BLaER1 (cell line): ENCODE measurements around the gene ANO2.

ENCODE experiments used
- H3K27ac ChIP-seq: shearing (Covaris generic); formaldehyde crosslinking; 2 replicates; pipeline ENCODE4 v1.8.1; 2022
- H3K27me3 ChIP-seq: shearing (Covaris generic); formaldehyde crosslinking; 2 replicates; pipeline ENCODE4 v1.8.1; 2022
- H3K36me3 ChIP-seq: shearing (Covaris generic); formaldehyde crosslinking; 2 replicates; pipeline ENCODE4 v1.8.1; 2022
- H3K4me1 ChIP-seq: shearing (Covaris generic); formaldehyde crosslinking; 2 replicates; pipeline ENCODE4 v1.8.1; 2022
- H3K4me2 ChIP-seq: shearing (Covaris generic); formaldehyde crosslinking; 2 replicates; pipeline ENCODE4 v1.8.1; 2022
- H3K4me3 ChIP-seq: shearing (Covaris generic); formaldehyde crosslinking; 2 replicates; pipeline ENCODE4 v1.8.1; 2022
- H3K9ac ChIP-seq: shearing (Covaris generic); formaldehyde crosslinking; 2 replicates; pipeline ENCODE4 v1.8.1; 2022
- H3K9me3 ChIP-seq: shearing (Covaris generic); formaldehyde crosslinking; 2 replicates; pipeline ENCODE4 v1.8.1; 2022
- H4K20me1 ChIP-seq: shearing (Covaris generic); formaldehyde crosslinking; 2 replicates; pipeline ENCODE4 v1.8.1; 2022
- Cebpa-rat ChIP-seq: shearing (Covaris generic); IDR thresholded peaks from 2 replicates; pipeline ENCODE4 v1.8.1; 2022

Gene ANO2

DNA sequence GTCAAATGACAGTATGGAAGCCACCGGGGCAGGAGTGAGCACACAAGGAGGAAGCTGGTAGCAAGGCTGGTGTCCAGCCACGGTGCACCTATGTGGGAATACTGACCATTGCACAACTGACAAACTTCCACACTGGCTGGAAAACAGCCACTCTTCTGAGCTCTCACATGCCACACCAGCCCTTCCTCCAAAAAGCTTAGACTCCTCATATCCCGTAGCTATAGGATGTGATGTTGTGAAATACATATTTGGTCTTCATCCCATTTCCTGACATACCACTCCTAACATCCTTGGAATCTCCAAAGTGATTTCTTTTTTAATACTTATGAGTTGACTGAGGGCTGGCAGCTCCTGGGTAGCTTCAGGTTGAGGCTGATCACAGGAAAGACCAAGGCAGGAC is 409.5 kb downstream of the ANO2 start:
- no peak overlapping the region for H3K4me2 ChIP-seq
- no peaks in the 10 kb centered on the region for H4K20me1 ChIP-seq
- H3K27ac ChIP-seq = no peak overlapping the region
- no peaks in the 10 kb centered on the region for H3K4me1 ChIP-seq
- peaks cover 4% of the 10 kb centered on the region; the same call in 1 of the 2 replicates for H3K27me3 ChIP-seq
- no peaks in the 10 kb centered on the region for H3K9me3 ChIP-seq
- H3K9ac ChIP-seq = no peak overlapping the region
- no peaks in the 10 kb centered on the region for H3K36me3 ChIP-seq
- TF ChIP-seq Cebpa-rat = no peak
- no peak overlapping the region for H3K4me3 ChIP-seq

- no peaks in the 10 kb centered on the region for H4K20me1 ChIP-seq
- peaks cover 4% of the 10 kb centered on the region; the same call in 1 of the 2 replicates for H3K27me3 ChIP-seq
- no peak overlapping the region for H3K4me2 ChIP-seq
- H3K36me3 ChIP-seq = no peaks in the 10 kb centered on the region
- no peaks in the 10 kb centered on the region for H3K4me1 ChIP-seq
- no peaks in the 10 kb centered on the region for H3K9me3 ChIP-seq
- no peak for TF ChIP-seq Cebpa-rat
- no peak overlapping the region for H3K4me3 ChIP-seq
- no peak overlapping the region for H3K27ac ChIP-seq
- H3K9ac ChIP-seq = no peak overlapping the region
Measured at GRCh38 chr12:5534426-5535199, 410.4 kb downstream of the ANO2 start.

DNA sequence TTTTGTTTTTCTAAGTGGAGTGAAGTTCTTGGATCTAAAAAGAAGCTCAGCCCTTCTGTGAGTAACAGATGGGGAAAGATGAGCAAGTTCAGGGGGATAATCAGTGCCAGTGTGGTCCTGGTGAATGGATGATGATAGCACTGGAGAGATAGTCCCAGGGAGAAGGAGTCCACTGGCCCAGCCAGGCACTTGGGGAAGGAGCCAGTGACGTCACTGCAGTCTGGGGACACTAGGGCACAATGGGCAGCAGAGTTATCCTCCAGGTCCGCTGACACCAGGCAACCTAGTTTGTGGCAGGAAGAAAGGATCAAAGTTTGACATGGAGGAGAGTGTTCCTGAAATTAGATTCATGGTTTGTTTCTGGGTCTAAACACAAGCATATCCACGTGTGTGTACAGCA is 411.7 kb downstream of the ANO2 start:
- Histone ChIP-seq H3K4me2 (no peak overlapping the region), H3K9ac (no peak overlapping the region), H3K4me3 (no peak overlapping the region), H3K36me3 (no peaks in the 10 kb centered on the region), H3K4me1 (no peaks in the 10 kb centered on the region), H3K27ac (no peak overlapping the region), H3K27me3 (peaks cover 4% of the 10 kb centered on the region; the same call in 1 of the 2 replicates), H3K9me3 (no peaks in the 10 kb centered on the region), H4K20me1 (no peaks in the 10 kb centered on the region)
- no peak for TF ChIP-seq Cebpa-rat

GRCh38 chr12:5525783-5526367 is 419.2 kb downstream of the ANO2 start:
- Histone ChIP-seq H3K4me1 (0 out of 2 replicates have a peak, but pooled peaks cover 5% of the 10 kb centered on the region), H3K4me3 (no peak overlapping the region), H3K27me3 (no peaks in the 10 kb centered on the region), H3K9ac (no peak overlapping the region), H3K36me3 (no peaks in the 10 kb centered on the region), H3K9me3 (no peaks in the 10 kb centered on the region), H3K27ac (no peak overlapping the region), H4K20me1 (no peaks in the 10 kb centered on the region), H3K4me2 (no peak overlapping the region)
- TF ChIP-seq Cebpa-rat = no peak

DNA sequence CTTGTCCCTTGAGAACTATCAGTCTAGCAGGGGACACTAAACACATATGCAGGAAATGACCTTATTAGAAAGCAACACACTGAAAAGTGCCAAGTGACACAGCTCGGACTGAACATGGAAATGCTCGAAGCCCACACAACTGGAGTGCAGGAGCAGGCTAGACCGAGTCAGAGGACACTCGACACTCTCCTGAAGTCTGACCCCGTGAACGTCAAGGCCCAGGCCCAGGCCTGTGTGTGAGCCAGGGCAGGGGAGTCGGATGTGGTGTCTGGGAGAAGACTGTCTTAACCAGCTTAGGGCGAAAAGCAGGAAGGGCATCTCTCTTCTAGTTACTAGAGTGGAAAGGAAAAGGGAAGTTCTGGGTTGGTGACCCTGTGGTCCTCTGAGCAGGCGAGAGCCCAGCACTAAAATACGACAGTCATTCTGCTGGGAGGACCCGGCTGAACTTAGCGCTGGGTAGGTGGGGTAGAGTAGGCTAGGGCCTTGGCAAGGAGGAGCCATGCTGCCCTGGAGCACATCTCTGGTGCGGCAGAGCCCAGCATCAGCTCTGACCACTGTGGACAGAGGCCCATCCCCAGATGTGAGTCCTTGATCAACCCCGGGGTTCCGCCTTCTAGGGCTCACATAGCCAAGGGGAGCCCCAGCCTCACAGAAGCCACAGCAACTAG is 420.2 kb downstream of the ANO2 start:
- no peaks in the 10 kb centered on the region for H4K20me1 ChIP-seq
- no peak overlapping the region for H3K4me2 ChIP-seq
- TF ChIP-seq Cebpa-rat = no peak
- no peaks in the 10 kb centered on the region for H3K36me3 ChIP-seq
- 0 out of 2 replicates have a peak, but pooled peaks cover 5% of the 10 kb centered on the region for H3K4me1 ChIP-seq
- H3K27ac ChIP-seq = no peak overlapping the region
- H3K4me3 ChIP-seq = no peak overlapping the region
- H3K27me3 ChIP-seq = no peaks in the 10 kb centered on the region
- no peaks in the 10 kb centered on the region for H3K9me3 ChIP-seq
- no peak overlapping the region for H3K9ac ChIP-seq

GRCh38 chr12:5524116-5524768 is 420.8 kb downstream of the ANO2 start:
- Histone ChIP-seq H3K27ac (no peak overlapping the region), H3K4me3 (no peak overlapping the region), H3K27me3 (no peaks in the 10 kb centered on the region), H3K4me1 (0 out of 2 replicates have a peak, but pooled peaks cover 5% of the 10 kb centered on the region), H3K9me3 (no peaks in the 10 kb centered on the region), H3K9ac (no peak overlapping the region), H4K20me1 (no peaks in the 10 kb centered on the region), H3K4me2 (no peak overlapping the region), H3K36me3 (no peaks in the 10 kb centered on the region)
- TF ChIP-seq Cebpa-rat = no peak

DNA sequence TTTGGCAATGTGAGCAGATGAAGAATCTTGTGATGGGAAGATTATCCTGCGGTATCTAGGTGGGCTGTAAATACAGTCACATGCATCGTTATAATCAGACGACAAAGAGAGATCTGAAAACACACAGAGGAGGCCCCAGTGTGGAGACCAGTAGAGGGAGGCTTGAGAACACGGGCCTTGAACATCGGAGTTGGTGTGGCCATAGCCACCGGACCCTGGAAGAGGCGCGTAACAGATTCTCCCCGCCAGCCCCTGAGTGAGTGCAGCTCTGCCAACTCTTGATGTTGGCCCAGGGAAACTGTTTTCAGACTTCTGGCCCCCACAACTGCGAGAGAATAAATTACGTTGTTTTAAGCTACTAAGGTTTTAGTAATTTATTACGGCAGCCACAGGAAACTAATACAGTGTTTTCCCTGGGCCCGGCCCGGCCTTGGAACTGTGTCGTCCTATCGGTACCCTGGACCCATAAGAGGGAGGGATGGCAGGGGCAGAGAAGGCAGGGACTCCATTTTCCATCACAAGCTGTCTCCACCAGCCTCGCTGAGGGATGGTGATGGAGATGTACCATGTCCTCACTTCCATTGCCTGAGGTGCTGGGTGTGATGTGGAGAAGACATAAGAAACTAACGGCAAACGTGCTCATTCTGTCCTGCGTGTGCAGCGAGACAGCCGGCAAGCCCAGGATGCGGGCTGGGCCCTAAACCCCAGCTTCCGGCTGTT is 421.5 kb downstream of the ANO2 start:
- 0 out of 2 replicates have a peak, but pooled peaks cover 5% of the 10 kb centered on the region for H3K4me1 ChIP-seq
- TF ChIP-seq Cebpa-rat = no peak
- H4K20me1 ChIP-seq = no peaks in the 10 kb centered on the region
- H3K4me3 ChIP-seq = no peak overlapping the region
- no peak overlapping the region for H3K9ac ChIP-seq
- no peaks in the 10 kb centered on the region for H3K9me3 ChIP-seq
- no peak overlapping the region for H3K27ac ChIP-seq
- H3K27me3 ChIP-seq = no peaks in the 10 kb centered on the region
- no peaks in the 10 kb centered on the region for H3K36me3 ChIP-seq
- H3K4me2 ChIP-seq = no peak overlapping the region

- no peak overlapping the region for H3K4me2 ChIP-seq
- H3K4me1 ChIP-seq = 0 out of 2 replicates have a peak, but pooled peaks cover 5% of the 10 kb centered on the region
- H3K4me3 ChIP-seq = no peak overlapping the region
- H3K27me3 ChIP-seq = no peaks in the 10 kb centered on the region
- no peaks in the 10 kb centered on the region for H4K20me1 ChIP-seq
- no peaks in the 10 kb centered on the region for H3K9me3 ChIP-seq
- no peaks in the 10 kb centered on the region for H3K36me3 ChIP-seq
- no peak overlapping the region for H3K27ac ChIP-seq
- TF ChIP-seq Cebpa-rat = no peak
- H3K9ac ChIP-seq = no peak overlapping the region
Measured at GRCh38 chr12:5522432-5523335, 422.4 kb downstream of the ANO2 start.
